HG03442 (cell line): ENCODE measurements around the gene GGPS1.
"Not testable (repeated sequence)": the region's sequence is repeated elsewhere in the genome, so short reads cannot be mapped to it uniquely, and the experiment has no call there.

Source experiments
- ATAC-seq: cut with Tn5 transposase; IDR thresholded peaks from one replicate; pipeline ENCODE4 v1.9.1; 2021; ENCODE audit warnings: mild to moderate bottlenecking, moderate library complexity; ENCODE audit not compliant: unreplicated experiment

Gene GGPS1

GRCh38 chr1:235336903-235337302, 8.5 kb downstream of the GGPS1 start:
- ATAC-seq, result no peak

GRCh38 chr1:235339746-235340145, 11.4 kb downstream of the GGPS1 start:
- ATAC-seq, result no peak

DNA sequence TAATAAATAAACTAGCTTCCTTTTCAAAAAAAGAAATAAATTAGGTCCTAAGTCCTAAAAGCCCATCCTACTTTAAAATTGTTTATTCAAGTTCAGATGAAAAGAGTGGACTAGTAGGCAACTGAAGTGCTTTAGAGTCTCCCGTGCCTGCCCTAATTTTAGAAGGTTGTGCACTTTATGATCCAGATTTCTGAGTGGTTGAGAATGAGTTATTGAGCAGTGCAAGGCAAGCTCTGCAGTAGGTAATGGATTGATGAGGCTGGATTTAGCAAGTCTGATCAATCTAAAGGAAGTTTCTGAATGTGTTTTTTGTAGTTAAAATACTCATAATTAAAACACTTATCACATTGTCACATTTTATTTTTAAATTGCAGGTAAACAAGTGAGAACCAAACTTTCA, 13.0 kb downstream of the GGPS1 start:
- no peak for ATAC-seq

- ATAC-seq, result no peak
Observed at GRCh38 chr1:235342039-235342438, 13.7 kb downstream of the GGPS1 start.

DNA sequence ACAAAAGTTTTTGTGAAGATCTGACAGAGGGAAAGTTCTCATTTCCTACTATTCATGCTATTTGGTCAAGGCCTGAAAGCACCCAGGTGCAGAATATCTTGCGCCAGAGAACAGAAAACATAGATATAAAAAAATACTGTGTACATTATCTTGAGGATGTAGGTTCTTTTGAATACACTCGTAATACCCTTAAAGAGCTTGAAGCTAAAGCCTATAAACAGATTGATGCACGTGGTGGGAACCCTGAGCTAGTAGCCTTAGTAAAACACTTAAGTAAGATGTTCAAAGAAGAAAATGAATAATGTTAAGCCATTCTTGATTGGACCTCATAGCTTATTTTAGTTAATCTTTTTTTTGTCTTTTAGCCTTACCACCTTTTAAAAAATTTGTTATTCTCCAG, 14.1 kb downstream of the GGPS1 start:
- ATAC-seq, result no peak

- no peak for ATAC-seq
Observed at GRCh38 chr1:235343726-235344125, 15.4 kb downstream of the GGPS1 start.

GRCh38 chr1:235351441-235351840, 23.1 kb downstream of the GGPS1 start:
- ATAC-seq, result no peak

- no peak for ATAC-seq
Observed at GRCh38 chr1:235351898-235352297, 23.5 kb downstream of the GGPS1 start.

DNA sequence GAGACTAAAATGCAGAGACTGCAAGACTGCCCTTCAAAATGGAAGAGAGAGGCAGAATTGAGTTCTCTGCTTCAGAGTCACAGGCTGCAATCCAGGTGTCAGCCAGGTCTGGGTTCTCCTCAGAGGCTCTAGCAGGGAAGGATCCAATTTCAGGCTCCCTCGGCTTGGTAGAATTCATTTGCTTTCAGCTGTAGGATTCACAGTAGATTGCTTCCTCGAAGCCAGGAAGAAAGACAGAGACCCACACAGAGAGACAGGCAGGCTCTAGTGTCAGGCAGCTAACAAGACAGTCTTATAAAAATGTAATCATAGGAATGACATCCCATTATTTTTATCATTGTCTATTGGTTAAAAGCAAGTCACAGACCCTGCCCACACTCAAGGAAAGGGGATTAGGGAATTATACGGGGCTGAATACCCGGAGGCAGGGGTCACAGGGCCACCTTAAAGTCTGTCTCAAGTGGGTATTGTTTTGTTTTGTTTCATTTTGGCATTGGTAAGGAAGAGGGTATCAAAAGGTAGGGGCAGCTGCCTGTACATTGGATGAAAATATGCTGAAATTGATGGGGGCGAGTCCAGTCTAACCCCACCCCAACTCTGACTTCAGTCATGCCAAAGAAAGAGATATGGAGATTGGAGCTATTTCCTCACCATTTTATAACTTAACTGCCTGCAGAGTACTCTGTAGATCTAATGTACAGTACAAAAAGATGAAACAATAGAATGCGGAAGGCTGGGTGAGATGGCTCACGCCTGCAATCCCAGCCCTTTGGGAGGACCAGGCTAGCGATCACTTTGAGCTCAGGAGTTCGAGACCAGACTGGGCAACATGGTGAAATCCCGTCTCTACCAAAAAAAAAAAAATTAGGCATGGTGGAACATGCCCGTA, 29.4 kb downstream of the GGPS1 start:
- ATAC-seq, result no peak

DNA sequence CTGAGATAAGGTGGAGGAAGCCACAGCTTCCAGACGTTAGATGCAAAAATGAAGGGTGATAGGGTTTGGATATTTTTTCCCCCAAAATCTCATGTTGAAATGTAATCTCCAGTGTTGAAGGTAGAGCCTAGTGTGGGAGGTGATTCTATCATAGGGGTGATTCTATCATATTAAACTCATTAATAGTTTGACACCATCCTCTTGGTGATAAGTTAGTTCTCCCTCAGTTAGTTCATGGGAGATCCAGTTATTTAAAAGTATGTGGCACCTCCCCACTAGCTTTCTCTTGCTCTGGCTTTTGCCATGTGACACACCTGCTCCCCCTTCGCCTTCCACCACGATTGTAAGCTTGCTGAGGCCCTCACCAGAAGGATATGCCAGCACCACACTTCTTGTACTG, 30.5 kb downstream of the GGPS1 start:
- ATAC-seq, result no peak

DNA sequence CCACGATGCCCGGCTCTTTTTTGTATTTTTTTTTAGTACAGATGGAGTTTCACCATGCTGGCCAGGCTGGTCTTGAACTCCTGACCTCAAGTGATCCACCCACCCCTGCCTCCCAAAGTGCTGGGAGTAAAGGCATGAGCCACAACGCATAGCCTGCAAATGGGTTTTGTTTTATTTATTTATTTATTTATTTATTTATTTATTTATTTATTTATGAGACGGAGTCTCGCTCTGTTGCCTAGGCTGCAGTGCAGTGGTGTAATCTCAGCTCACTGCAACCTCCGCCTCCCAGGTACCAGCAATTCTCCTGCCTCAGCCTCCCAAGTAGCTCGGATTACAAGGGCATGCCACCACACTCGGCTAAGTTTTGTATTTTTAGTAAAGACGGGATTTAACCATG, 35.8 kb downstream of the GGPS1 start:
- not testable (repeated sequence) for ATAC-seq

GRCh38 chr1:235366286-235366685, 37.9 kb downstream of the GGPS1 start:
- ATAC-seq, result no peak

- ATAC-seq, result peak; percentile 100
Observed at GRCh38 chr1:235367000-235367908, 38.9 kb downstream of the GGPS1 start, which contains the start of gene TBCE. Gene TBCE, plus strand, starts transcription at chr1:235367427. Its CDS starts 12,623 bp downstream, at chr1:235380050.

GRCh38 chr1:235368428-235368827, 40.1 kb downstream of the GGPS1 start:
- ATAC-seq, result no peak

- no peak for ATAC-seq
Observed at GRCh38 chr1:235369802-235370201, 41.4 kb downstream of the GGPS1 start.

- no peak for ATAC-seq
Observed at GRCh38 chr1:235375919-235376605, 47.7 kb downstream of the GGPS1 start.

DNA sequence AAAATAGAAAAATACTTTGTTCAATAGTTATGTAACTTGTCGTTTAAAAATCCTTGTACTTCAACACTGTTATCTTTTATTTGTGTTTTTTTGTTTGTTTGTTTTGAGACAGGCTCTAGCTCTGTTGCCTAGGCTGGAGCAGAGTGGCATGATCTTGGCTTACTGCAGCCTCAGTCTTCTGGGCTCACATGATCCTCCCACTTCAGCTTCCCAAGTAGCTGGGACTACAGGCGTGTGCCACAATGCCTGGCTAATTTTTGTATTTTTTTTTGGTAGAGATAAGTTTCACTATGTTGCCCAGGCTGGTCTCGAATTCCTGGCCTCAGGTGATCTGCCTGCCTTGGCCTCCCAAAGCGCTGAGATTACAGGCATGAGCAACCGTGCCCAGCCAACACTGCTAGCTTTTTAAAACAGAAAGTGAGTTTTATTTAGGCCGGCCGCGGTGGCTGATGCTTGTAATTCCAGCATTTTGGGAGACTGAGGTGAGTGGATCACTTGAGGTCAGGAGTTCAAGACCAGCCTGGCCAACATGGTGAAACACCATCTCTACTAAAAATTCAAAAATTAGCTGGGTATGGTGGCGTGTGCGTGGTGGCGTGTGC, 49.9 kb downstream of the GGPS1 start:
- ATAC-seq, result not testable (repeated sequence)

- ATAC-seq, result not testable (repeated sequence)
Observed at GRCh38 chr1:235381955-235382739, 53.8 kb downstream of the GGPS1 start.

- not testable (repeated sequence) for ATAC-seq
Observed at GRCh38 chr1:235385633-235386032, 57.3 kb downstream of the GGPS1 start.

GRCh38 chr1:235391874-235392273, 63.5 kb downstream of the GGPS1 start:
- no peak for ATAC-seq
